ENCODE results near the gene ELP6. TPM values are rescaled to one million over a fixed set of nuclear protein-coding genes. Genes with fewer than 3 reads are reported as not detected.

ELP6 gene
- total and polyA plus RNA-seq, 2 donors (not counting 1 experiment from before 2014, with no cell fraction given) = 29.4 to 32.0 TPM

DNA sequence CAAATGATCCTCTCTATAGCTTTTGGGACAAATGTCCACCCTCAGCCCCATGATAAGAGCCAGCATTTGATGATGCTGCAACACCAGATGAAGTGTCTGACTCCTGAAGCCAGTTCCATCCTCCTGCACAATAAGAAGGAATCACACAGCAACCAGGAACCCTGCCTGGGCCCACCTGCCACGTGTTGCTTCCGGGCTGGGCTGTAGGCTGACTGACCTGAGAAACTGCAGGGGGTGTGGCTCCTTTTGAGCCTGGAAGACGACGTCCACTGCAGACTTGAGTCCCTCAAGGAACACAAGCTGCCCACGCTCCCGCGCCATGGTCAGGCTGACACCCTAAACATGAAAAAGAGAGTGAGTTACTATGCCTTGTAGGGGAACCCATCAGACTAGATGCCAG is 9.4 kb downstream of the ELP6 start:
- Histone ChIP-seq H3K27ac (ENCODE audit: low read length in 2 of 2) (no peak overlapping the region), H3K4me1 (ENCODE audit: control insufficient read depth in 2 of 2, insufficient read depth in 2 of 2, low read length in 2 of 2) (no peaks in the 10 kb centered on the region), H3K36me3 (replicated peaks in 1 of 2; ENCODE audit: control extremely low read depth in 1 of 2, control insufficient read depth in 1 of 2, extremely low read depth in 1 of 2, insufficient read depth in 2 of 2, low read length in 1 of 2) (peaks cover 1 to 56% of the 10 kb centered on the region in 2 experiments), H3K79me2 (ENCODE audit: control insufficient read depth, insufficient read depth, low read length) (no peaks in the 10 kb centered on the region), H3K4me3 (ENCODE audit: control extremely low read depth in 1 of 5, extremely low read depth in 1 of 5, insufficient read depth in 1 of 5, low read depth in 2 of 5, low read length in 4 of 5) (no peak overlapping the region), H3K9ac (ENCODE audit: low read length) (no peak overlapping the region), H4K20me1 (ENCODE audit: control insufficient read depth, insufficient read depth, low read length, poor library complexity, severe bottlenecking) (no peaks in the 10 kb centered on the region), H3K27me3 (replicated peaks in 1 of 4; ENCODE audit: control extremely low read depth in 1 of 4, control insufficient read depth in 3 of 4, insufficient read depth in 4 of 4, low read length in 3 of 4) (no peaks in the 10 kb centered on the region), H3K4me2 (replicated peaks; ENCODE audit: low read depth, low read length, poor library complexity, severe bottlenecking) (no peak overlapping the region), H2AFZ (ENCODE audit: insufficient read depth, low read depth, low read length, poor library complexity, severe bottlenecking) (no peak overlapping the region), H3K9me3 (ENCODE audit: control extremely low read depth in 1 of 3, control insufficient read depth in 2 of 3, insufficient read depth in 1 of 3, low read length in 2 of 3) (no peaks in the 10 kb centered on the region)
- Mint-ChIP-seq H3K9me3 (ENCODE audit: insufficient read depth) (no peaks in the 10 kb centered on the region), H3K27me3 (no peaks in the 10 kb centered on the region), H3K4me3 (no peak overlapping the region), H3K27ac (no peak overlapping the region), H3K4me1 (no peaks in the 10 kb centered on the region)
- no peak for DNase-seq
- ATAC-seq (ENCODE audit: low read depth) = no peak
- no peak for TF ChIP-seq EZH2 (IDR thresholded peaks at IDR 0.05; ENCODE audit: borderline replicate concordance, insufficient read depth, low read depth, low read length, poor library complexity, severe bottlenecking)
- TF ChIP-seq, protein P1, sequence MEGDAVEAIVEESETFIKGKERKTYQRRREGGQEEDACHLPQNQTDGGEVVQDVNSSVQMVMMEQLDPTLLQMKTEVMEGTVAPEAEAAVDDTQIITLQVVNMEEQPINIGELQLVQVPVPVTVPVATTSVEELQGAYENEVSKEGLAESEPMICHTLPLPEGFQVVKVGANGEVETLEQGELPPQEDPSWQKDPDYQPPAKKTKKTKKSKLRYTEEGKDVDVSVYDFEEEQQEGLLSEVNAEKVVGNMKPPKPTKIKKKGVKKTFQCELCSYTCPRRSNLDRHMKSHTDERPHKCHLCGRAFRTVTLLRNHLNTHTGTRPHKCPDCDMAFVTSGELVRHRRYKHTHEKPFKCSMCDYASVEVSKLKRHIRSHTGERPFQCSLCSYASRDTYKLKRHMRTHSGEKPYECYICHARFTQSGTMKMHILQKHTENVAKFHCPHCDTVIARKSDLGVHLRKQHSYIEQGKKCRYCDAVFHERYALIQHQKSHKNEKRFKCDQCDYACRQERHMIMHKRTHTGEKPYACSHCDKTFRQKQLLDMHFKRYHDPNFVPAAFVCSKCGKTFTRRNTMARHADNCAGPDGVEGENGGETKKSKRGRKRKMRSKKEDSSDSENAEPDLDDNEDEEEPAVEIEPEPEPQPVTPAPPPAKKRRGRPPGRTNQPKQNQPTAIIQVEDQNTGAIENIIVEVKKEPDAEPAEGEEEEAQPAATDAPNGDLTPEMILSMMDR (IDR thresholded peaks at IDR 0.05) = no peak
- ChIA-PET CTCF (no interaction called here), POLR2A (no interaction called here)
- 95% methylated on average over 7 of the region's 7 CpGs for WGBS (ENCODE audit: insufficient coverage)
- intact Hi-C loops (cut with micrococcal nuclease) = no loop called here

GRCh38 chr3:47503033-47503432 is 10.5 kb downstream of the ELP6 start:
- Histone ChIP-seq H3K79me2 (ENCODE audit: control insufficient read depth, insufficient read depth, low read length) (peaks cover 4% of the 10 kb centered on the region), H4K20me1 (ENCODE audit: control insufficient read depth, insufficient read depth, low read length, poor library complexity, severe bottlenecking) (no peaks in the 10 kb centered on the region), H3K9me3 (ENCODE audit: control extremely low read depth in 1 of 3, control insufficient read depth in 2 of 3, insufficient read depth in 1 of 3, low read length in 2 of 3) (no peaks in the 10 kb centered on the region), H2AFZ (ENCODE audit: insufficient read depth, low read depth, low read length, poor library complexity, severe bottlenecking) (no peak overlapping the region), H3K4me3 (ENCODE audit: control extremely low read depth in 1 of 5, extremely low read depth in 1 of 5, insufficient read depth in 1 of 5, low read depth in 2 of 5, low read length in 4 of 5) (no peak overlapping the region), H3K9ac (ENCODE audit: low read length) (no peak overlapping the region), H3K27me3 (replicated peaks in 1 of 4; ENCODE audit: control extremely low read depth in 1 of 4, control insufficient read depth in 3 of 4, insufficient read depth in 4 of 4, low read length in 3 of 4) (no peaks in the 10 kb centered on the region), H3K27ac (ENCODE audit: low read length in 2 of 2) (no peak overlapping the region), H3K4me2 (replicated peaks; ENCODE audit: low read depth, low read length, poor library complexity, severe bottlenecking) (no peak overlapping the region), H3K36me3 (replicated peaks in 1 of 2; ENCODE audit: control extremely low read depth in 1 of 2, control insufficient read depth in 1 of 2, extremely low read depth in 1 of 2, insufficient read depth in 2 of 2, low read length in 1 of 2) (peaks cover 1 to 61% of the 10 kb centered on the region in 2 experiments), H3K4me1 (ENCODE audit: control insufficient read depth in 2 of 2, insufficient read depth in 2 of 2, low read length in 2 of 2) (no peaks in the 10 kb centered on the region)
- WGBS (ENCODE audit: insufficient coverage) = 95% methylated on average over 2 of the region's 2 CpGs
- Mint-ChIP-seq H3K9me3 (ENCODE audit: insufficient read depth) (no peaks in the 10 kb centered on the region), H3K4me3 (no peak overlapping the region), H3K4me1 (no peaks in the 10 kb centered on the region), H3K27ac (no peak overlapping the region), H3K27me3 (no peaks in the 10 kb centered on the region)
- intact Hi-C loops (cut with micrococcal nuclease) = no loop called here
- CTCF ChIA-PET = no interaction called here
- TF ChIP-seq, protein P1 (IDR thresholded peaks at IDR 0.05) = no peak
- no peak for TF ChIP-seq EZH2 (IDR thresholded peaks at IDR 0.05; ENCODE audit: borderline replicate concordance, insufficient read depth, low read depth, low read length, poor library complexity, severe bottlenecking)
- no peak for ATAC-seq (ENCODE audit: low read depth)
- DNase-seq = no peak
- POLR2A ChIA-PET = no interaction called here

Measured in B cell (primary cell).